ENCODE data around the gene LMTK2.

The LMTK2 gene

GRCh38 chr7:98168181-98168903 is 61.7 kb downstream of the LMTK2 start:
- in situ Hi-C loops (cut with HindIII; ENCODE audit: low sequenced_read_pairs) = no loop called here
- no peak overlapping the region for H3K4me3 ChIP-seq (ENCODE audit: low read depth, low read length)

GRCh38 chr7:98168904-98169621 is 62.4 kb downstream of the LMTK2 start:
- DNase-seq (ENCODE audit: low read depth, low spot score) = no peak
- H3K4me3 ChIP-seq (ENCODE audit: low read depth, low read length) = no peak overlapping the region
- TF ChIP-seq, protein P1, sequence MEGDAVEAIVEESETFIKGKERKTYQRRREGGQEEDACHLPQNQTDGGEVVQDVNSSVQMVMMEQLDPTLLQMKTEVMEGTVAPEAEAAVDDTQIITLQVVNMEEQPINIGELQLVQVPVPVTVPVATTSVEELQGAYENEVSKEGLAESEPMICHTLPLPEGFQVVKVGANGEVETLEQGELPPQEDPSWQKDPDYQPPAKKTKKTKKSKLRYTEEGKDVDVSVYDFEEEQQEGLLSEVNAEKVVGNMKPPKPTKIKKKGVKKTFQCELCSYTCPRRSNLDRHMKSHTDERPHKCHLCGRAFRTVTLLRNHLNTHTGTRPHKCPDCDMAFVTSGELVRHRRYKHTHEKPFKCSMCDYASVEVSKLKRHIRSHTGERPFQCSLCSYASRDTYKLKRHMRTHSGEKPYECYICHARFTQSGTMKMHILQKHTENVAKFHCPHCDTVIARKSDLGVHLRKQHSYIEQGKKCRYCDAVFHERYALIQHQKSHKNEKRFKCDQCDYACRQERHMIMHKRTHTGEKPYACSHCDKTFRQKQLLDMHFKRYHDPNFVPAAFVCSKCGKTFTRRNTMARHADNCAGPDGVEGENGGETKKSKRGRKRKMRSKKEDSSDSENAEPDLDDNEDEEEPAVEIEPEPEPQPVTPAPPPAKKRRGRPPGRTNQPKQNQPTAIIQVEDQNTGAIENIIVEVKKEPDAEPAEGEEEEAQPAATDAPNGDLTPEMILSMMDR (IDR thresholded peaks at IDR 0.05; ENCODE audit: low read depth, low read length) = no peak
- in situ Hi-C loops (cut with HindIII; ENCODE audit: low sequenced_read_pairs) = no loop called here

More at GRCh38 chr7:98168181-98168903, 61.7 kb downstream of the LMTK2 start:
- TF ChIP-seq, protein P1 (IDR thresholded peaks at IDR 0.05; ENCODE audit: low read depth, low read length) = peak; percentile 79
- peak; percentile 66 for DNase-seq (ENCODE audit: low read depth, low spot score)

- H3K4me3 ChIP-seq (ENCODE audit: low read depth, low read length) = no peak overlapping the region
- no peak for DNase-seq (ENCODE audit: low read depth, low spot score)
- in situ Hi-C loops (cut with HindIII; ENCODE audit: low sequenced_read_pairs) = no loop called here
Measured at GRCh38 chr7:98170966-98171365, 64.3 kb downstream of the LMTK2 start.

DNA sequence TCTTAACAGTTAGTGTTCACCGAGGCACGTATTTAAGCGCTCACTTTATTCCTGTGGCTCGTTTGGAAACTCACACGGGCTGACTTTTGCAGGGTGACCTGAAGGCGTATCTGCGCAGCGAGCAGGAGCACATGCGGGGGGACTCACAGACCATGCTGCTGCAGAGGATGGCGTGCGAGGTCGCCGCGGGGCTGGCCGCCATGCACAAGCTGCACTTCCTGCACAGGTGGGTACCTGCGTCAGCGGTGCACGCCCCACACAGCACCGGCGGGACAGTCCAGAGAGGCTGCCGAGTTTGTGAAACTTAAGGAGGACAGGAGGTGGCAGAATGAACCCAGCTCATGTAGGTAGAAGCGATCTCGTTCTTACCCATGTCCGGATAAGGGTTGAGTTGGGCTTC is 64.8 kb downstream of the LMTK2 start:
- in situ Hi-C loops (cut with HindIII; ENCODE audit: low sequenced_read_pairs) = no loop called here
- no peak for DNase-seq (ENCODE audit: low read depth, low spot score)
- TF ChIP-seq, protein P1 (IDR thresholded peaks at IDR 0.05; ENCODE audit: low read depth, low read length) = no peak

More at GRCh38 chr7:98170966-98171365, 64.3 kb downstream of the LMTK2 start:
- TF ChIP-seq, protein P1 (IDR thresholded peaks at IDR 0.05; ENCODE audit: low read depth, low read length) = no peak

GRCh38 chr7:98174334-98175259 is 67.9 kb downstream of the LMTK2 start:
- in situ Hi-C loops (cut with HindIII; ENCODE audit: low sequenced_read_pairs) = no loop called here
- TF ChIP-seq, protein P1 (IDR thresholded peaks at IDR 0.05; ENCODE audit: low read depth, low read length) = no peak
- no peak for DNase-seq (ENCODE audit: low read depth, low spot score)
- H3K4me3 ChIP-seq (ENCODE audit: low read depth, low read length) = no peak overlapping the region

More for the DNA sequence above, 64.8 kb downstream of the LMTK2 start:
- no peak overlapping the region for H3K4me3 ChIP-seq (ENCODE audit: low read depth, low read length)
